DMS153 treated with DMSO at 0.1 percent for 48 hours (cell line): ENCODE measurements around the gene NDUFV2.

ENCODE experiments used
- DNase-seq: peaks from one replicate; lab custom pipeline; 2025; ENCODE audit not compliant: unreplicated experiment; lab: John Stamatoyannopoulos, UW

The NDUFV2 gene

GRCh38 chr18:9117980-9118841, 15.7 kb downstream of the NDUFV2 start:
- no peak for DNase-seq

- DNase-seq: no peak
Measured at GRCh38 chr18:9120796-9121195, 18.3 kb downstream of the NDUFV2 start.

DNA sequence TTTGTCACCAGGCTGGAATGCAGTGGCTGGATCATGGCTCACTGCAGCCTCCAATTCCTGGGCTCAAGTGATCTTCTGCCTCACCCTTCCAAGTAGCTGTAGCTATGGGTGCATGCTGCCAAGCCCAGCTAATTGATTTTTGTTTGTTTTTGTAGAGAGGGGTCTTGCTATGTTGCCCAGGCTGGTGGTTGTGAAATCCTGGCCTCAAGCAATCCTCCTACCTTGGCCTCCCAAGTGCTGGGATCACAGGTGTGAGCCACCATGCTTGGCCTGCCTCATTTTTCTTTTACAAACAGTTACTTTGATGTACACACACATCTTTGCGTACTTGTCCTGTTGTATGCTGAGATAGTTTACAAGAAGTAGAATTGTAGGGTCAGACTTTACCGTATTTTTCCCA, 21.0 kb downstream of the NDUFV2 start:
- no peak for DNase-seq

- DNase-seq: no peak
Measured at GRCh38 chr18:9124824-9125223, 22.3 kb downstream of the NDUFV2 start.

- no peak for DNase-seq
Measured at GRCh38 chr18:9126337-9126736, 23.8 kb downstream of the NDUFV2 start.

DNA sequence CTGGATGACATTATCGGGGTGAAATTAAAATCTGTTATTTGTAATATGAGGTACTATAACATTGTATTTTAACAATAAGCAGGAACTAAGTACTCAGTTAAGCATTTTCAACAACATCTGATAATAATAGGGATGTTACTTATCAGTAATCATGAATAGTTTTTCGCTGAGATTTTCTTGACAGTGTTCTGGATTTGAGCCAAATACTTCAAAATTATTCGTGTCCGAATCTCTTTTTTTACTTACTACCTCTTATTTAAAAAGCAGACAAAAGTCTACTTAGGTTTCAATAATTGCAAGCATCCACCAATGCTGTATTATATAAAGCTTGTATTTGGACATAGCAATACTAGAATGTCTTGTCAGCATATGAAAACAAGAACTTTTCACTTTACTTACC, 27.7 kb downstream of the NDUFV2 start:
- no peak for DNase-seq

DNA sequence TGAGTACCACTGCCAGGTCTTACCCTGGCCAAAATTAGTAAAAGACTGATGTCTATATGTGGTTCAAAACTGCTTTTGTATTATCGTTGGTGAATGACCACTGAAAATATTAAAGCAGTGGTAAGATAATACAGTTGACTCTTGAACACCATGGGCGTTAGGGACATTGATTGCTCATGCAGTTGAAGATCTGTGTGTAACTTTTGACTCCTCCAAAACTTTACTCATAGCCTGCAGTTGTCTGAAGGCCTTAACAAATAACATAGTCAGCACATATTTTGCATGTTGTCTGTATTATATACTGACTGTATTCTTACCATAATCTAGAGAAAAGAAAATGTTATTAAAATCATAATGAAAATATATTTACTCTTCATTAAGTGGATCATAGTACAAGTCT, 28.3 kb downstream of the NDUFV2 start:
- no peak for DNase-seq

GRCh38 chr18:9132628-9133027, 30.1 kb downstream of the NDUFV2 start:
- DNase-seq: no peak

- DNase-seq: no peak
Measured at GRCh38 chr18:9133225-9133624, 30.7 kb downstream of the NDUFV2 start.

GRCh38 chr18:9135081-9135911, 32.8 kb downstream of the NDUFV2 start:
- no peak for DNase-seq

- DNase-seq: peak; percentile 6
Measured at GRCh38 chr18:9135912-9136314, 33.4 kb downstream of the NDUFV2 start.

GRCh38 chr18:9136315-9137155, 34.0 kb downstream of the NDUFV2 start, which contains the start of gene ANKRD12:
Gene ANKRD12 (plus strand): TSS chr18:9136781. CDS start chr18:9182433, 45,652 bp downstream.
- peak; percentile 69 for DNase-seq

DNA sequence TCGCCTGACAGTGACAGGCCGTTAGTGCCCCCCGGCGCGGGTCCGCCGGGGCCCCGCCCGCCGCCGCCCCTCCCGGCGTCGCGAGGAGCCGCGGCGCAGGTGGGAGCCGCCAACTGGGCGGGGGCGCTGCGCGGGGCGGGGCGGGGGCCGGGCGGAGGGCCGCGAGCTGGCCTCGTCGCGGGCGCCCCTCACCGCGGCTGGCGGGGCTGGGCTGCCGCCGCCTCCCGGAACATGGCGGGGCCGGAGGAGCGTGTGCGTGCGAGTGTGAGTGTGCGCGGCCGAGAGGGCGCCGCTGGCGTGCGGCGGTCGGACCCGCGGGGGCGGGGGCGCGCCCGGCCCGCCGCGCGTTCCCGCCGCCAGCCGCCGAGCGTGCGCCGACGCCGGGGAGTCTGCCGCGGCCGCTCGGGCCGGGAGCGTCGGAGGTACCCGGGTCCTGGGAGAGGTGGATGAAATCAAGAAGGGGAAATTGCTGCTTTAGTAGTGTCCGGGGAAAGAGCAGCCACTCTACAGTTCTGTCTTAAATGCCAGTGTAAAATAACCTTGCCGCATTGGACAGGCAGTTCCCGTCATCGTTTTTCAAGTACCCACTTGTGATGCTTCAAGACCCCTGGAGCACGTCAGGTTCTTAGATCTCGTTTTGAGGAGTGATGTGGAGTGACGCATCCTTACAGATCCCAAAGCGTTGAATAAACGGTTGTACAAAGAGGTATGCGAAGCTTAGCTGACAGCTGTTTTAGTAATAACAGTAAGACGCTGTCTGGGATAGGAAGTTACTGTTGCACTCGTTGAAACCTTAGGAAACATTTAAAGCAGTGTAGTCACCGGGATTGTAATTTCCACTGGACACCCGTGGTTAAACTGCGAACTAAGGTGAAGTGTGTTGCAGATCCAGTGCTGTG, 34.9 kb downstream of the NDUFV2 start:
- DNase-seq: peak; percentile 1

GRCh38 chr18:9139400-9140039, 37.0 kb downstream of the NDUFV2 start:
- DNase-seq: no peak

- DNase-seq: no peak
Measured at GRCh38 chr18:9140381-9140780, 37.9 kb downstream of the NDUFV2 start.

GRCh38 chr18:9140984-9141383, 38.5 kb downstream of the NDUFV2 start:
- no peak for DNase-seq

DNA sequence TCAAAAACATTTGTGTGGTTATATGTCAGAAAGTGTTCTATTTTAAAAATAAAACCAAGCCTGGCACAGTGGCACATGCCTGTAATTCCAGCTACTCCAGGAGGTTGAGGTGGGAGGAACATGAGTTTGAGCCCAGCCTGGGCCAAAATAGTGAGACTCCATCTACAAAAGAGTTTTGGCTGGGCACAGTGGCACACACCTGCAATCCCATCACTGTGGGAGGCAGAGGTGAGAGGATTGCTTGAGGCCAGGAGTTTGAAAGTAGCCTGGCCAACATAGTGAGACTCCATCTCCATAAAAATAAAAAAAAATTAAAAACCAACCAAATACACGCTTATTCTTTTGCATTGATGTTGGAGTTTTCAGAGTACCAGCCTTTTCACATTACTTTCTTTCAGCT, 43.7 kb downstream of the NDUFV2 start:
- DNase-seq: no peak

- peak; percentile 9 for DNase-seq
Measured at GRCh38 chr18:9147440-9148202, 45.1 kb downstream of the NDUFV2 start.

- DNase-seq: no peak
Measured at GRCh38 chr18:9148203-9148552, 45.7 kb downstream of the NDUFV2 start.
